ENCODE data around the gene WSCD1.

GRCh38 chr17:6066183-6066948 lies 3.8 kb upstream of the WSCD1 start:
- TF ChIP-seq, protein P1, sequence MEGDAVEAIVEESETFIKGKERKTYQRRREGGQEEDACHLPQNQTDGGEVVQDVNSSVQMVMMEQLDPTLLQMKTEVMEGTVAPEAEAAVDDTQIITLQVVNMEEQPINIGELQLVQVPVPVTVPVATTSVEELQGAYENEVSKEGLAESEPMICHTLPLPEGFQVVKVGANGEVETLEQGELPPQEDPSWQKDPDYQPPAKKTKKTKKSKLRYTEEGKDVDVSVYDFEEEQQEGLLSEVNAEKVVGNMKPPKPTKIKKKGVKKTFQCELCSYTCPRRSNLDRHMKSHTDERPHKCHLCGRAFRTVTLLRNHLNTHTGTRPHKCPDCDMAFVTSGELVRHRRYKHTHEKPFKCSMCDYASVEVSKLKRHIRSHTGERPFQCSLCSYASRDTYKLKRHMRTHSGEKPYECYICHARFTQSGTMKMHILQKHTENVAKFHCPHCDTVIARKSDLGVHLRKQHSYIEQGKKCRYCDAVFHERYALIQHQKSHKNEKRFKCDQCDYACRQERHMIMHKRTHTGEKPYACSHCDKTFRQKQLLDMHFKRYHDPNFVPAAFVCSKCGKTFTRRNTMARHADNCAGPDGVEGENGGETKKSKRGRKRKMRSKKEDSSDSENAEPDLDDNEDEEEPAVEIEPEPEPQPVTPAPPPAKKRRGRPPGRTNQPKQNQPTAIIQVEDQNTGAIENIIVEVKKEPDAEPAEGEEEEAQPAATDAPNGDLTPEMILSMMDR (IDR thresholded peaks at IDR 0.05) = no peak
- no peak for TF ChIP-seq POLR2A (IDR thresholded peaks at IDR 0.05)

All from adrenal gland (tissue), 5 donors.